ENCODE results near the gene NUDT2. TPM values are rescaled to one million over a fixed set of nuclear protein-coding genes. Genes with fewer than 3 reads are reported as not detected.
A peak's percentile ranks its signal among the peaks of the same experiment; 100 is the strongest.

NUDT2 gene
- polyA plus RNA-seq, 1 of the 3 experiments (the other 2 are of a cell fraction) = 47.8 TPM

DNA sequence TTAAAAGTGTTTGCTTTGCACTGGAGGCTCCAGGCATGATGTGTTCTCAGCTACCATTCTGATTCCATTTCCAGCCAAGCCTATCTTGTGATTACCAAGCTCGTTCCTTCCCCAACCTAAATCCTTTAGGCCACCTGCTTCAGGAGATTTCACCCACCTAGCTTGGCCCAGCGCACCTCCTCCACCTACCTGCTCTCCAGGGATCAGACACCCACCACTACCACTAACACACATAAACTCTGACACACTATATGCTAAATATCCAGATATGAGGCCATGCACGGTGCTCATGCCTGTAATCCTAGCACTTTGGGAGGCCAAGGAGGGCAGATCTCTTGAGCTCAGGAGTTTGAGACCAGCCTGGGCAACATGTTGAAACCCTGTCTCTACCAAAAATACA, 45.0 kb downstream of the NUDT2 start:
- H3K9ac ChIP-seq = no peak overlapping the region
- H3F3A ChIP-seq (replicated peaks; ENCODE audit: insufficient read depth) = peaks cover 4% of the 10 kb centered on the region
- no peak for DNase-seq
- H3K4me1 ChIP-seq (ENCODE audit: control insufficient read depth in 1 of 2, insufficient read depth in 2 of 2, low read depth in 1 of 2, low read length in 1 of 2) = peaks cover 0 to 33% of the 10 kb centered on the region in 2 experiments; a peak in 2 of 4 replicates
- TF ChIP-seq, protein P1, sequence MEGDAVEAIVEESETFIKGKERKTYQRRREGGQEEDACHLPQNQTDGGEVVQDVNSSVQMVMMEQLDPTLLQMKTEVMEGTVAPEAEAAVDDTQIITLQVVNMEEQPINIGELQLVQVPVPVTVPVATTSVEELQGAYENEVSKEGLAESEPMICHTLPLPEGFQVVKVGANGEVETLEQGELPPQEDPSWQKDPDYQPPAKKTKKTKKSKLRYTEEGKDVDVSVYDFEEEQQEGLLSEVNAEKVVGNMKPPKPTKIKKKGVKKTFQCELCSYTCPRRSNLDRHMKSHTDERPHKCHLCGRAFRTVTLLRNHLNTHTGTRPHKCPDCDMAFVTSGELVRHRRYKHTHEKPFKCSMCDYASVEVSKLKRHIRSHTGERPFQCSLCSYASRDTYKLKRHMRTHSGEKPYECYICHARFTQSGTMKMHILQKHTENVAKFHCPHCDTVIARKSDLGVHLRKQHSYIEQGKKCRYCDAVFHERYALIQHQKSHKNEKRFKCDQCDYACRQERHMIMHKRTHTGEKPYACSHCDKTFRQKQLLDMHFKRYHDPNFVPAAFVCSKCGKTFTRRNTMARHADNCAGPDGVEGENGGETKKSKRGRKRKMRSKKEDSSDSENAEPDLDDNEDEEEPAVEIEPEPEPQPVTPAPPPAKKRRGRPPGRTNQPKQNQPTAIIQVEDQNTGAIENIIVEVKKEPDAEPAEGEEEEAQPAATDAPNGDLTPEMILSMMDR (IDR thresholded peaks at IDR 0.05) = no peak
- peak overlapping the region in 1 of 2 experiments; percentile 51; a peak in 2 of 4 replicates for H3K27ac ChIP-seq (ENCODE audit: low read depth in 2 of 2, low read length in 1 of 2)
- H3K4me3 ChIP-seq (ENCODE audit: low read depth in 2 of 2, low read length in 1 of 2) = no peak overlapping the region
- H3K9me2 ChIP-seq = no peaks in the 10 kb centered on the region
- CTCF ChIA-PET = interaction anchor here (0.9 to 8.0 kb wide), 5 partner anchors 24 to 217 kb away, joined by 3 to 149 read pairs (median 4); no protein-coding TSS in a partner anchor
- no peak overlapping the region for H2AFZ ChIP-seq (ENCODE audit: low read depth)
- H3K79me2 ChIP-seq (ENCODE audit: insufficient read depth) = no peaks in the 10 kb centered on the region
- H4K20me1 ChIP-seq (ENCODE audit: insufficient read depth) = no peaks in the 10 kb centered on the region
- H3K4me2 ChIP-seq = no peak overlapping the region
- H3K36me3 ChIP-seq (replicated peaks in 1 of 2; ENCODE audit: control insufficient read depth in 1 of 2, insufficient read depth in 2 of 2, low read length in 1 of 2) = peaks cover 0 to 5% of the 10 kb centered on the region in 2 experiments
- POLR2A ChIA-PET = interaction anchor here (0.9 kb wide), 1 partner anchor 196 kb away, joined by 3 read pairs; the partner anchor contains the start of gene UBAP1
- WGBS (ENCODE audit: low lambda C conversion rate) = 90% methylated on average over 3 of the region's 3 CpGs
- no peaks in the 10 kb centered on the region for H3K9me3 ChIP-seq
- H3K27me3 ChIP-seq (ENCODE audit: insufficient read depth) = no peaks in the 10 kb centered on the region

DNA sequence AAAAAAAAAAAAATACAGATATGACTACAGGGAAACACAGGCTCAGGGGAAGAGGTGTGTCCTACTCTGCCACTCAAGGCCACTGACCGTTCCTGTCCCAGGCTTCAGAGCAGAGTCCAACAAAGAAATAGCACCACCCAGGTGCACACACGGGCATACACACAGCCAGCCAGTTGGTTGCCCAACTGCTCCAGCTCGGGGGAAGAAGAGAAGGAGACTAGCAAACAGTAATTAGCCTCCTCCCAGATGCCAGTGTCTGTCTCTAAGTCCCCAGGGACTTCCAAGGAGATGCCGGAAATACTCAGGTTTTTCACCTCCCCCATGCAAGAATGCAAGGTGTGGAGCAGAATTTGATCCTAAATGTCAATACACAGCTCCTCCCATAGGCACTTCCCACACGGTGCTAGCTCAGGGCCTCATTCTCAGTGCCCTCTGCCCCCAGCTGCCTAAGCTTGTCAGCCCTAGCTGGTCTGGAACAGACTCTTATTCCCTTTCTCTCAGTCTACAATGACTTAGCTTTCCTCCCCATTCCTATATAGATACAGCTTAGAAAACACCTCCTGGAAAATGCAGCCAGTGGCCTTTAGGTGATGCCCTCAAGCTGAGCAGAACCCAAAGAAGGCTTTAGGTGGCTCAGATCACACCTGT, 45.7 kb downstream of the NUDT2 start:
- TF ChIP-seq, protein P2, sequence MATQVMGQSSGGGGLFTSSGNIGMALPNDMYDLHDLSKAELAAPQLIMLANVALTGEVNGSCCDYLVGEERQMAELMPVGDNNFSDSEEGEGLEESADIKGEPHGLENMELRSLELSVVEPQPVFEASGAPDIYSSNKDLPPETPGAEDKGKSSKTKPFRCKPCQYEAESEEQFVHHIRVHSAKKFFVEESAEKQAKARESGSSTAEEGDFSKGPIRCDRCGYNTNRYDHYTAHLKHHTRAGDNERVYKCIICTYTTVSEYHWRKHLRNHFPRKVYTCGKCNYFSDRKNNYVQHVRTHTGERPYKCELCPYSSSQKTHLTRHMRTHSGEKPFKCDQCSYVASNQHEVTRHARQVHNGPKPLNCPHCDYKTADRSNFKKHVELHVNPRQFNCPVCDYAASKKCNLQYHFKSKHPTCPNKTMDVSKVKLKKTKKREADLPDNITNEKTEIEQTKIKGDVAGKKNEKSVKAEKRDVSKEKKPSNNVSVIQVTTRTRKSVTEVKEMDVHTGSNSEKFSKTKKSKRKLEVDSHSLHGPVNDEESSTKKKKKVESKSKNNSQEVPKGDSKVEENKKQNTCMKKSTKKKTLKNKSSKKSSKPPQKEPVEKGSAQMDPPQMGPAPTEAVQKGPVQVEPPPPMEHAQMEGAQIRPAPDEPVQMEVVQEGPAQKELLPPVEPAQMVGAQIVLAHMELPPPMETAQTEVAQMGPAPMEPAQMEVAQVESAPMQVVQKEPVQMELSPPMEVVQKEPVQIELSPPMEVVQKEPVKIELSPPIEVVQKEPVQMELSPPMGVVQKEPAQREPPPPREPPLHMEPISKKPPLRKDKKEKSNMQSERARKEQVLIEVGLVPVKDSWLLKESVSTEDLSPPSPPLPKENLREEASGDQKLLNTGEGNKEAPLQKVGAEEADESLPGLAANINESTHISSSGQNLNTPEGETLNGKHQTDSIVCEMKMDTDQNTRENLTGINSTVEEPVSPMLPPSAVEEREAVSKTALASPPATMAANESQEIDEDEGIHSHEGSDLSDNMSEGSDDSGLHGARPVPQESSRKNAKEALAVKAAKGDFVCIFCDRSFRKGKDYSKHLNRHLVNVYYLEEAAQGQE (IDR thresholded peaks at IDR 0.05; ENCODE audit: low read depth, low read length) = no peak
- no peak for TF ChIP-seq TEAD4 (IDR thresholded peaks at IDR 0.05; ENCODE audit: borderline replicate concordance, insufficient read depth)
- TF ChIP-seq TCF12 (IDR thresholded peaks at IDR 0.05) = no peak
- no peak for TF ChIP-seq GATA2 (CRISPR knock-in tag; IDR thresholded peaks at IDR 0.05)
- TF ChIP-seq, protein P1 (IDR thresholded peaks at IDR 0.05) = no peak
- TF ChIP-seq, protein P3, sequence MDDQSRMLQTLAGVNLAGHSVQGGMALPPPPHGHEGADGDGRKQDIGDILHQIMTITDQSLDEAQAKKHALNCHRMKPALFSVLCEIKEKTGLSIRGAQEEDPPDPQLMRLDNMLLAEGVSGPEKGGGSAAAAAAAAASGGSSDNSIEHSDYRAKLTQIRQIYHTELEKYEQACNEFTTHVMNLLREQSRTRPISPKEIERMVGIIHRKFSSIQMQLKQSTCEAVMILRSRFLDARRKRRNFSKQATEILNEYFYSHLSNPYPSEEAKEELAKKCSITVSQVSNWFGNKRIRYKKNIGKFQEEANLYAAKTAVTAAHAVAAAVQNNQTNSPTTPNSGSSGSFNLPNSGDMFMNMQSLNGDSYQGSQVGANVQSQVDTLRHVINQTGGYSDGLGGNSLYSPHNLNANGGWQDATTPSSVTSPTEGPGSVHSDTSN (IDR thresholded peaks at IDR 0.05) = no peak
- no peak for TF ChIP-seq TAF1 (IDR thresholded peaks at IDR 0.05; ENCODE audit: borderline replicate concordance, low read depth, low read length)
- TF ChIP-seq EP300 (IDR thresholded peaks at IDR 0.05; ENCODE audit: borderline replicate concordance in 1 of 2, low read depth in 1 of 2, low read length in 1 of 2) = no peak
- no peak for TF ChIP-seq MXI1 (IDR thresholded peaks at IDR 0.05; ENCODE audit: low read depth, low read length)
- TF ChIP-seq JUND (IDR thresholded peaks at IDR 0.05) = no peak
- TF ChIP-seq YY1 (IDR thresholded peaks at IDR 0.05; ENCODE audit: low read depth) = no peak
- no peak for TF ChIP-seq POLR2AphosphoS5 (IDR thresholded peaks at IDR 0.05; ENCODE audit: low read depth, low read length)
- TF ChIP-seq, protein P4, sequence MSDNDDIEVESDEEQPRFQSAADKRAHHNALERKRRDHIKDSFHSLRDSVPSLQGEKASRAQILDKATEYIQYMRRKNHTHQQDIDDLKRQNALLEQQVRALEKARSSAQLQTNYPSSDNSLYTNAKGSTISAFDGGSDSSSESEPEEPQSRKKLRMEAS (IDR thresholded peaks at IDR 0.05; ENCODE audit: low read depth) = no peak
- TF ChIP-seq FOXJ3 (CRISPR knock-in tag; IDR thresholded peaks at IDR 0.05) = no peak
- TF ChIP-seq EZH2phosphoT487 (IDR thresholded peaks at IDR 0.05; ENCODE audit: borderline replicate concordance, low read depth) = no peak
- no peak for TF ChIP-seq GABPA (IDR thresholded peaks at IDR 0.05; ENCODE audit: low read depth)
- Histone ChIP-seq H3K36me3 (replicated peaks in 1 of 2; ENCODE audit: control insufficient read depth in 1 of 2, insufficient read depth in 2 of 2, low read length in 1 of 2) (peaks cover 0 to 3% of the 10 kb centered on the region in 2 experiments), H3K79me2 (ENCODE audit: insufficient read depth) (no peaks in the 10 kb centered on the region), H4K20me1 (ENCODE audit: insufficient read depth) (no peaks in the 10 kb centered on the region), H3F3A (replicated peaks; ENCODE audit: insufficient read depth) (peaks cover 4% of the 10 kb centered on the region), H3K4me1 (ENCODE audit: control insufficient read depth in 1 of 2, insufficient read depth in 2 of 2, low read depth in 1 of 2, low read length in 1 of 2) (peaks cover 2 to 33% of the 10 kb centered on the region in 2 experiments; a peak in 2 of 4 replicates), H2AFZ (ENCODE audit: low read depth) (no peak overlapping the region), H3K4me3 (ENCODE audit: low read depth in 2 of 2, low read length in 1 of 2) (no peak overlapping the region; a peak in 1 of 4 replicates), H3K4me2 (no peak overlapping the region), H3K9me3 (no peaks in the 10 kb centered on the region), H3K9ac (no peak overlapping the region), H3K27ac (ENCODE audit: low read depth in 2 of 2, low read length in 1 of 2) (peak overlapping the region in 1 of 2 experiments; percentile 28; a peak in 1 of 4 replicates), H3K27me3 (ENCODE audit: insufficient read depth) (no peaks in the 10 kb centered on the region), H3K9me2 (no peaks in the 10 kb centered on the region)
- no peak for DNase-seq
- CTCF ChIA-PET = interaction anchor here (0.6 to 8.0 kb wide), 9 partner anchors 10 to 173 kb away, joined by 3 to 149 read pairs (median 4); no protein-coding TSS in a partner anchor
- POLR2A ChIA-PET = no interaction called here
- WGBS (ENCODE audit: low lambda C conversion rate) = 70% methylated on average over 4 of the region's 5 CpGs
